Gastroesophageal sphincter (tissue), 4 donors: ENCODE results near the gene CERS3. TPM values are rescaled to one million over a fixed set of nuclear protein-coding genes. Genes with fewer than 3 reads are reported as not detected.

Experiments
- ATAC-seq: fragments of 150-250 bp; one replicate; pipeline ENCODE4 v1.9.1; 2016; ENCODE audit warnings: mild to moderate bottlenecking, moderate library complexity
- H3K27ac ChIP-seq, 4 donors: fragments of 200-600 bp; sonication (generic) in 3 of 4; 1 replicate in 3 of 4; 2 replicates in 1 of 4; pipeline ENCODE4 v1.5.1; 2016 to 2019
- H3K27me3 ChIP-seq: fragments of 200-600 bp; sonication (generic); one replicate; pipeline ENCODE4 v1.5.1; 2019
- H3K36me3 ChIP-seq, 2 donors: fragments of 200-600 bp; sonication (generic); one replicate each; pipeline ENCODE4 v1.5.1; 2019; ENCODE audit warnings: control low read depth in 1 of 2
- H3K4me1 ChIP-seq, 3 donors: fragments of 200-600 bp; sonication (generic); 1 replicate in 2 of 3; 2 replicates in 1 of 3; pipeline ENCODE4 v1.5.1; 2016 to 2019; ENCODE audit warnings: control low read depth in 2 of 3
- H3K4me3 ChIP-seq, 2 donors: fragments of 200-600 bp; sonication (generic); one replicate each; pipeline ENCODE4 v1.5.1; 2019; ENCODE audit warnings: mild to moderate bottlenecking in 1 of 2, moderate library complexity in 1 of 2
- H3K9me3 ChIP-seq, 3 donors: fragments of 200-600 bp; sonication (generic); one replicate each; pipeline ENCODE4 v1.5.1; 2017 to 2019; ENCODE audit warnings: control low read depth in 2 of 3
- CTCF ChIP-seq, 4 experiments: fragments of 200-600 bp in 2 of 4; fragments of 450-650 bp in 2 of 4; sonication (generic) in 1 of 4; IDR thresholded peaks; one replicate each; pipeline ENCODE4 v1.5.1; 2017 to 2019; ENCODE audit warnings: antibody characterized with exemption in 4 of 4, mild to moderate bottlenecking in 2 of 4, moderate library complexity in 2 of 4
- EP300 ChIP-seq: sonication (generic); formaldehyde crosslinking; IDR thresholded peaks from one replicate; pipeline ENCODE4 v1.6.1; 2017; ENCODE audit warnings: antibody characterized with exemption, mild to moderate bottlenecking
- POLR2A ChIP-seq, 2 donors: fragments of 450-650 bp; IDR thresholded peaks; one replicate each; pipeline ENCODE4 v1.6.1; 2017; ENCODE audit warnings: antibody characterized with exemption in 2 of 2, mild to moderate bottlenecking in 2 of 2, moderate library complexity in 1 of 2
- POLR2AphosphoS5 ChIP-seq: sonication (generic); formaldehyde crosslinking; IDR thresholded peaks from one replicate; pipeline ENCODE4 v1.6.1; 2017; ENCODE audit warnings: antibody characterized with exemption
- WGBS, 2 donors: methylation state at CpG; one replicate each; pipeline ENCODE4 v1.1.5; 2018; ENCODE audit warnings: low coverage in 1 of 2; 5-methylcytosine and 5-hydroxymethylcytosine counted together
- total RNA-seq, 4 donors: library from RNA; depleted of rRNA; stranded (reverse); fragments of >200 nt; gene quantifications; one replicate each; pipeline ENCODE4 v1.1.0, GENCODE V29; 2016

The CERS3 gene
- total RNA-seq, 4 donors from 2014 or later: 0.27 to 7.6 (median 1.1) TPM

GRCh38 chr15:100426937-100427336, 101.8 kb downstream of the CERS3 start:
- no peak for TF ChIP-seq CTCF (IDR thresholded peaks at IDR 0.05)
- no peak for TF ChIP-seq POLR2A (IDR thresholded peaks at IDR 0.05)
- TF ChIP-seq EP300: no peak
- no peak for TF ChIP-seq POLR2AphosphoS5
- 78 to 83% methylated on average over 3 to 6 of the region's 10 CpGs for WGBS, 2 donors
- peaks cover 0 to 6% of the 10 kb centered on the region in 2 donors for H3K36me3 ChIP-seq
- no peaks in the 10 kb centered on the region for H3K27me3 ChIP-seq
- no peak overlapping the region for H3K27ac ChIP-seq
- no peak for ATAC-seq
- H3K4me1 ChIP-seq: no peaks in the 10 kb centered on the region
- no peak overlapping the region for H3K4me3 ChIP-seq
- peaks cover 0 to 24% (median 0%) of the 10 kb centered on the region in 3 donors for H3K9me3 ChIP-seq

- ATAC-seq: no peak
- Histone ChIP-seq H3K9me3 (peaks cover 0 to 19% (median 0%) of the 10 kb centered on the region in 3 donors), H3K36me3 (peaks cover 0 to 4% of the 10 kb centered on the region in 2 donors), H3K4me1 (no peaks in the 10 kb centered on the region), H3K27me3 (peaks cover 2% of the 10 kb centered on the region), H3K4me3 (no peak overlapping the region), H3K27ac (no peak overlapping the region)
- 90 to 94% methylated on average over 1 of the region's 1 CpG for WGBS, 2 donors
- no peak for TF ChIP-seq POLR2AphosphoS5
- no peak for TF ChIP-seq POLR2A (IDR thresholded peaks at IDR 0.05)
- TF ChIP-seq EP300: no peak
- no peak for TF ChIP-seq CTCF (IDR thresholded peaks at IDR 0.05)
Observed at GRCh38 chr15:100405179-100405578, 123.6 kb downstream of the CERS3 start.

- Histone ChIP-seq H3K4me3 (no peak overlapping the region), H3K9me3 (peaks cover 0 to 14% (median 0%) of the 10 kb centered on the region in 3 donors), H3K27ac (no peak overlapping the region), H3K4me1 (no peaks in the 10 kb centered on the region), H3K27me3 (peaks cover 6% of the 10 kb centered on the region), H3K36me3 (peaks cover 0 to 8% of the 10 kb centered on the region in 2 donors)
- 75 to 86% methylated on average over 4 to 5 of the region's 6 CpGs for WGBS, 2 donors
- TF ChIP-seq EP300 (no peak), POLR2A (IDR thresholded peaks at IDR 0.05) (no peak), CTCF (IDR thresholded peaks at IDR 0.05) (no peak), POLR2AphosphoS5 (no peak)
- no peak for ATAC-seq
Observed at GRCh38 chr15:100400996-100401395, 127.8 kb downstream of the CERS3 start.

- Histone ChIP-seq H3K27ac (no peak overlapping the region), H3K4me3 (no peak overlapping the region), H3K9me3 (no peaks in the 10 kb centered on the region), H3K36me3 (peaks cover 0 to 1% of the 10 kb centered on the region in 2 donors), H3K27me3 (peaks cover 1% of the 10 kb centered on the region), H3K4me1 (no peaks in the 10 kb centered on the region)
- TF ChIP-seq POLR2A (IDR thresholded peaks at IDR 0.05) (no peak), POLR2AphosphoS5 (no peak), EP300 (no peak), CTCF (IDR thresholded peaks at IDR 0.05) (no peak)
- 56 to 69% methylated on average over 4 of the region's 4 CpGs for WGBS, 2 donors
- ATAC-seq: no peak
Observed at GRCh38 chr15:100394736-100395440, 133.9 kb downstream of the CERS3 start.

- ATAC-seq: no peak
- WGBS, 2 donors: 44 to 64% methylated on average over 2 of the region's 2 CpGs
- Histone ChIP-seq H3K36me3 (no peaks in the 10 kb centered on the region), H3K27me3 (no peaks in the 10 kb centered on the region), H3K27ac (no peak overlapping the region), H3K9me3 (peaks cover 0 to 4% (median 0%) of the 10 kb centered on the region in 3 donors), H3K4me1 (no peaks in the 10 kb centered on the region), H3K4me3 (no peak overlapping the region)
- no peak for TF ChIP-seq POLR2AphosphoS5
- no peak for TF ChIP-seq CTCF (IDR thresholded peaks at IDR 0.05)
- TF ChIP-seq POLR2A (IDR thresholded peaks at IDR 0.05): no peak
- TF ChIP-seq EP300: no peak
Observed at GRCh38 chr15:100393008-100393407, 135.7 kb downstream of the CERS3 start.
